IMR-90 (cell line): ENCODE measurements around the gene SCAF11.

Experiments
- BHLHE40 ChIP-seq: fragments of 150-350 bp; IDR thresholded peaks from 2 replicates; pipeline ENCODE4 v1.6.1; 2016; ENCODE audit warnings: mild to moderate bottlenecking, low read depth, low read length
- CEBPB ChIP-seq: IDR thresholded peaks from 2 replicates; pipeline ENCODE4 v1.6.1; 2012; ENCODE audit warnings: low read depth, low read length, improper control_type of control experiment
- CHD1 ChIP-seq: IDR thresholded peaks from 2 replicates; pipeline ENCODE4 v1.6.1; 2012; ENCODE audit warnings: low read depth, low read length, improper control_type of control experiment
- CTCF ChIP-seq: conservative IDR thresholded peaks from 2 replicates; pipeline ENCODE4 v1.5.1; 2012; ENCODE audit warnings: mild to moderate bottlenecking, low read depth, low read length, improper control_type of control experiment
- ELK1 ChIP-seq: fragments of 150-350 bp; IDR thresholded peaks from 2 replicates; pipeline ENCODE4 v1.6.1; 2016; ENCODE audit warnings: low read depth, mild to moderate bottlenecking, low read length, moderate library complexity, borderline replicate concordance
- MAFK ChIP-seq: IDR thresholded peaks from 2 replicates; pipeline ENCODE4 v1.6.1; 2012; ENCODE audit warnings: low read depth, low read length, improper control_type of control experiment
- MAZ ChIP-seq: IDR thresholded peaks from 2 replicates; pipeline ENCODE4 v1.6.1; 2012; ENCODE audit warnings: low read depth, mild to moderate bottlenecking, low read length, improper control_type of control experiment, moderate library complexity, borderline replicate concordance
- POLR2A ChIP-seq: IDR thresholded peaks from 2 replicates; pipeline ENCODE4 v1.6.1; 2012; ENCODE audit warnings: mild to moderate bottlenecking, low read depth, low read length
- RAD21 ChIP-seq: IDR thresholded peaks from 2 replicates; pipeline ENCODE4 v1.6.1; 2012; ENCODE audit warnings: low read length, improper control_type of control experiment
- SMC3 ChIP-seq: fragments of 150-350 bp; IDR thresholded peaks from 2 replicates; pipeline ENCODE4 v1.6.1; 2016; ENCODE audit warnings: low read depth, mild to moderate bottlenecking, antibody characterized with exemption, low read length, moderate library complexity
- TF ChIP-seq, protein P1 (sequence below): fragments of 150-350 bp; IDR thresholded peaks from 2 replicates; pipeline ENCODE4 v1.6.1; 2017; ENCODE audit warnings: mild to moderate bottlenecking, antibody characterized with exemption, low read length, low read depth

DNA sequence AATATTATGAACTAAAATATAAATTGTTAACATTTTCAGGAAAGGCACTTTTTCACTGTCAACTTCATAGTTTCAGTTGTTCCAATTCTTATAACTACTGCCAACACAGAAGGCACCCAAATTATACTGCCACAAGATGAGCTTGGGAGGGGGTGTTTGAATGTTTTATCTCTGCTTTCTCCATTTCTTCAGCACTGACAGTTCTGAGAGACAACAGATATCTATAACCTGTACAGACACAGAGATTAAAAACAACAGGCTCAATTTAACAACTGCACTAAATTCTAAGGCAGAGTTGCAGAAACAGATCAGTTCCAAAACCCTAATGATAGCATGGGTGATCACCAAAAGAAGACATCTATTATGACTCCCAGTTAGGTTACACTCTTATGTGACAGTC, 12.8 kb downstream of the SCAF11 start:
- TF ChIP-seq CTCF: no peak
- TF ChIP-seq SMC3: no peak
- no peak for TF ChIP-seq MAFK
- no peak for TF ChIP-seq RAD21
- TF ChIP-seq POLR2A: no peak
- no peak for TF ChIP-seq ELK1
- TF ChIP-seq MAZ: no peak
- TF ChIP-seq CEBPB: no peak
- no peak for TF ChIP-seq BHLHE40
- TF ChIP-seq CHD1: no peak
- TF ChIP-seq, protein P1, sequence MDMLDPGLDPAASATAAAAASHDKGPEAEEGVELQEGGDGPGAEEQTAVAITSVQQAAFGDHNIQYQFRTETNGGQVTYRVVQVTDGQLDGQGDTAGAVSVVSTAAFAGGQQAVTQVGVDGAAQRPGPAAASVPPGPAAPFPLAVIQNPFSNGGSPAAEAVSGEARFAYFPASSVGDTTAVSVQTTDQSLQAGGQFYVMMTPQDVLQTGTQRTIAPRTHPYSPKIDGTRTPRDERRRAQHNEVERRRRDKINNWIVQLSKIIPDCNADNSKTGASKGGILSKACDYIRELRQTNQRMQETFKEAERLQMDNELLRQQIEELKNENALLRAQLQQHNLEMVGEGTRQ: no peak
